HUES64 (cell line): ENCODE results near the gene KCNE1.
A peak's percentile ranks its signal among the peaks of the same experiment; 100 is the strongest.

Source experiments
- H3K27ac ChIP-seq: 2 replicates; pipeline ENCODE4 v1.7.0; 2013; ENCODE audit warnings: low read depth, low read length, inconsistent platforms
- H3K27me3 ChIP-seq: 2 replicates; pipeline ENCODE4 v1.6.1; 2013; ENCODE audit warnings: mild to moderate bottlenecking, low read length; ENCODE audit not compliant: insufficient read depth
- H3K36me3 ChIP-seq: 2 replicates; pipeline ENCODE4 v1.6.1; 2013; ENCODE audit warnings: mild to moderate bottlenecking, low read length; ENCODE audit not compliant: insufficient read depth
- H3K4me1 ChIP-seq: 2 replicates; pipeline ENCODE4 v1.6.1; 2013; ENCODE audit warnings: mild to moderate bottlenecking, low read length, moderate library complexity; ENCODE audit not compliant: insufficient read depth
- H3K4me3 ChIP-seq: 2 replicates; pipeline ENCODE4 v1.5.1; 2013; ENCODE audit warnings: mild to moderate bottlenecking, low read length, moderate library complexity
- H3K9ac ChIP-seq: 2 replicates; pipeline ENCODE4 v1.6.1; 2013; ENCODE audit warnings: mild to moderate bottlenecking, low read depth, low read length
- H3K9me3 ChIP-seq: 2 replicates; pipeline ENCODE4 v1.6.1; 2013; ENCODE audit warnings: low read depth, low read length; ENCODE audit not compliant: insufficient read depth
- WGBS: fragments of 150-250, 120-280 bp; methylation state at CpG from one replicate; pipeline ENCODE4 v1.1.7; 2013; ENCODE audit warnings: missing lambda C conversion rate; 5-methylcytosine and 5-hydroxymethylcytosine counted together

The KCNE1 gene

GRCh38 chr21:34552360-34553098, 40.5 kb upstream of the KCNE1 start:
- Histone ChIP-seq H3K4me1 (peaks cover 7% of the 10 kb centered on the region; the same call in 1 of the 2 replicates), H3K9ac (no peak overlapping the region), H3K36me3 (no peaks in the 10 kb centered on the region), H3K27ac (no peak overlapping the region), H3K4me3 (no peak overlapping the region), H3K27me3 (no peaks in the 10 kb centered on the region), H3K9me3 (peaks cover 10% of the 10 kb centered on the region; the same call in 1 of the 2 replicates)
- 93% methylated on average over 4 of the region's 7 CpGs for WGBS

- no peak overlapping the region for H3K9ac ChIP-seq
- peaks cover 19% of the 10 kb centered on the region; the same call in 1 of the 2 replicates for H3K4me1 ChIP-seq
- H3K27me3 ChIP-seq = no peaks in the 10 kb centered on the region
- 52% methylated on average over 2 of the region's 2 CpGs for WGBS
- peaks cover 10% of the 10 kb centered on the region; the same call in 1 of the 2 replicates for H3K9me3 ChIP-seq
- H3K27ac ChIP-seq = no peak overlapping the region
- H3K36me3 ChIP-seq = no peaks in the 10 kb centered on the region
- no peak overlapping the region for H3K4me3 ChIP-seq
Measured at GRCh38 chr21:34550182-34550799, 38.3 kb upstream of the KCNE1 start.

GRCh38 chr21:34548781-34549376, 36.9 kb upstream of the KCNE1 start:
- Histone ChIP-seq H3K36me3 (no peaks in the 10 kb centered on the region), H3K4me3 (no peak overlapping the region), H3K27ac (no peak overlapping the region), H3K9ac (no peak overlapping the region), H3K9me3 (no peaks in the 10 kb centered on the region), H3K4me1 (peaks cover 22% of the 10 kb centered on the region; the same call in 1 of the 2 replicates), H3K27me3 (no peaks in the 10 kb centered on the region)
- 93% methylated on average over 11 of the region's 11 CpGs for WGBS

DNA sequence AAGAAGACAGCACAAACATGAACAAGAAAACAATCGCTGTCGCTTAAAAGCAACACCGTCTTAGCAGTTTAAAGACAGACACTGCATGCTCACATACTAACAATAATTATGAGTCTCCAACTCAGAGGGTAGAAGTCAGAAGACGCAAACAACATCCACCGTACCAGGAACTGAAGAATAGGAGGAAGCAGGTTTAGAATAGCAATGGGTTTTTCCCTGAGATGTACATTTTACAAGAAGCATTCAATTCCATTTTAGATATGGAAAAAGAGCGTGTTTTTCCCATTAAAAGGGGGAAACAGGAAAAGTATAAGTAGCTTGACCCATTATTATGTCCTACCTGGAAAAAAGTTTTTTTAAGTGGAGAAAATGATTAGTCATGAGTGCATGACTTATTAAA, 34.5 kb upstream of the KCNE1 start:
- no peak overlapping the region for H3K9ac ChIP-seq
- no peak overlapping the region for H3K4me3 ChIP-seq
- H3K27me3 ChIP-seq = no peaks in the 10 kb centered on the region
- no peaks in the 10 kb centered on the region for H3K9me3 ChIP-seq
- peaks cover 16% of the 10 kb centered on the region; the same call in 1 of the 2 replicates for H3K4me1 ChIP-seq
- no peaks in the 10 kb centered on the region for H3K36me3 ChIP-seq
- H3K27ac ChIP-seq = no peak overlapping the region
- 98% methylated on average over 6 of the region's 6 CpGs for WGBS

- 58% methylated on average over 10 of the region's 10 CpGs for WGBS
- Histone ChIP-seq H3K4me1 (peaks cover 16% of the 10 kb centered on the region; the same call in 1 of the 2 replicates), H3K4me3 (no peak overlapping the region), H3K9ac (no peak overlapping the region), H3K9me3 (no peaks in the 10 kb centered on the region), H3K27ac (peak overlapping the region; percentile 28), H3K27me3 (no peaks in the 10 kb centered on the region), H3K36me3 (no peaks in the 10 kb centered on the region)
Measured at GRCh38 chr21:34545079-34545884, 33.3 kb upstream of the KCNE1 start.

DNA sequence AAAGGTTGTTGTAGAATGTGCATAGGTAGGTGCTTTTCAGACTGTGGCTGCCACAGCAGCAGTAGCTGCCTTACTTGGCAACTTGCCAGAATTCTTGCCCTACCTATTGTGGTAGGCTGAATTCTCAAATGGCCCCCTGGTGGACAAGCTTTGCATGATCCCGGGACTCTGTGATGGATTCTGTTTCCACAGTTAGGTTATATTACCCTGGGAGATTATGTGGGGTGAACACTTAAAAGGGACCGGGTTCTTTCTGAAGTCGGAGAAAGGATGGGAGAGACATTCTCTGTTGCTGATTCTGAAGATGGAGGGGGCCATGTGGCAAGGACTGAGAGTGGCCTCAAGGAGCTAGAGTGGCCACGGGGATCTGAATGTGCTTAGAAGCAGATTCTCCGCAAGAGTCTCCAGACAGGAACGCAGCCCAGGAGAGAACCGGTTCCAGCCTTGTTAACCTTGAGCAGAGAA, 32.1 kb upstream of the KCNE1 start:
- no peaks in the 10 kb centered on the region for H3K27me3 ChIP-seq
- H3K4me3 ChIP-seq = no peak overlapping the region
- WGBS = 81% methylated on average over 7 of the region's 7 CpGs
- no peak overlapping the region for H3K9ac ChIP-seq
- H3K36me3 ChIP-seq = no peaks in the 10 kb centered on the region
- H3K27ac ChIP-seq = no peak overlapping the region
- peaks cover 16% of the 10 kb centered on the region; the same call in 1 of the 2 replicates for H3K4me1 ChIP-seq
- no peaks in the 10 kb centered on the region for H3K9me3 ChIP-seq

GRCh38 chr21:34543017-34543416, 31.0 kb upstream of the KCNE1 start:
- H3K36me3 ChIP-seq = no peaks in the 10 kb centered on the region
- H3K27ac ChIP-seq = no peak overlapping the region
- H3K27me3 ChIP-seq = no peaks in the 10 kb centered on the region
- H3K4me3 ChIP-seq = no peak overlapping the region
- peaks cover 16% of the 10 kb centered on the region; the same call in 1 of the 2 replicates for H3K4me1 ChIP-seq
- WGBS = 80% methylated on average over 3 of the region's 3 CpGs
- no peaks in the 10 kb centered on the region for H3K9me3 ChIP-seq
- no peak overlapping the region for H3K9ac ChIP-seq

DNA sequence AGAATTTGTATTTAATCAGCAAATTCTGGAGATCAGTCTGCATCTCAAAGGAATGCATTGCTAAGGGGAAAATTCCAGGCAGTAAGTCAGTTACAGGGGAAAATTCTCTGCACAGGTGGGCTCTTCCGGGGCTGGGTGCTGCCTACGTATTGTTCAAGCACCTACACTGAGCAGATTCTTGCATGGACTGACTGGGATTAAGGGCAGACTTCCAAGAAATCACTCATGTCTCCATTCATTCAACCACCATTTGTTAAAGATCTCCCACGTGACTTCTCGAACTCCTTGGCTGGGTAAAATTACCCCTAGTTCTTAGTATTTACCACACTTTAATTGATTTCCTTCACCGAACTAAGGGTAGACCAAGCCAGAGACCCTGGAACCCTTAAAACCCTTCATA, 28.2 kb upstream of the KCNE1 start:
- H3K9ac ChIP-seq = no peak overlapping the region
- 92% methylated on average over 5 of the region's 5 CpGs for WGBS
- H3K4me1 ChIP-seq = peaks cover 16% of the 10 kb centered on the region; the same call in 1 of the 2 replicates
- no peaks in the 10 kb centered on the region for H3K9me3 ChIP-seq
- H3K36me3 ChIP-seq = no peaks in the 10 kb centered on the region
- H3K27ac ChIP-seq = no peak overlapping the region
- H3K27me3 ChIP-seq = no peaks in the 10 kb centered on the region
- no peak overlapping the region for H3K4me3 ChIP-seq

DNA sequence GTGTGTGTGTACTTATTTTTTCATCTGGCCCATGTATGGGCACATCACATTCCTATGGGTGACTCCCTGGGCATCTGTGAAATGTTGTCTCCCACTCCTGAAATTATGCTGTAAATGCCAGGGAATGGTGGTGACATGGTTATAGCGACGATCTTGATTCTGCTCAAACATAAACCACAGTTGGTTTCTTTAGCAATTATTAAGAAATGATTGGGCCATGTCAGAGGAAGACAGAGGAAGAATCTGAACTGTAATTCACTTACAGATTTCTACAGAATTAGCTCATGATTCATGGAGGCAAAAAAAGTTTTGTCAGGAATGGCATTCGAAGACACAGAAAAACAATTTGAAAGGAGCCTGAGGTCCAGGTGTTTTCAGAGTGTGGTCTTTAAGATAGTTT, 25.8 kb upstream of the KCNE1 start:
- peaks cover 13% of the 10 kb centered on the region; the same call in 1 of the 2 replicates for H3K4me1 ChIP-seq
- H3K4me3 ChIP-seq = no peak overlapping the region
- H3K9ac ChIP-seq = no peak overlapping the region
- H3K36me3 ChIP-seq = no peaks in the 10 kb centered on the region
- 96% methylated on average over 1 of the region's 3 CpGs for WGBS
- no peaks in the 10 kb centered on the region for H3K27me3 ChIP-seq
- no peak overlapping the region for H3K27ac ChIP-seq
- no peaks in the 10 kb centered on the region for H3K9me3 ChIP-seq

DNA sequence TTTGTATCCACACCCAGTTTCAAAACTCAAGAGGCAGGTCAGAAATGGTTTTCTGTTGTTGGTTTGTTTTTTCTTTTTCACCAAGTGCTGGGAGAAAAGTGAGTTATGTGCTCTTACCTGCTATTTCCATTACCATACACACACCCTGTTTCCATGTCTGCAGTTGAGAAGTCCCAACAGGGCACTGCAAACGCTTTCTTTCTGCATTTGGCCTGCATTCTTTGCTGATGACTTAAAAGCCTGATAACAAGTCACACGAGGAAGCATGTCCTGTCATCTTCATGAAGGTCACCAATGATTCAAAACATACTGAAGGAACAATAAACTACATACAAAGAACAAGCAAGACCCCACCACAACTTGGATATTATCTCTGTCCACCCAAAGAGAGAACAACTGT, 24.8 kb upstream of the KCNE1 start:
- WGBS = 65% methylated on average over 2 of the region's 2 CpGs

More for the DNA sequence above, 24.8 kb upstream of the KCNE1 start:
- H3K27ac ChIP-seq = no peak overlapping the region
- H3K4me1 ChIP-seq = peaks cover 13% of the 10 kb centered on the region; the same call in 1 of the 2 replicates
- H3K27me3 ChIP-seq = no peaks in the 10 kb centered on the region
- no peak overlapping the region for H3K9ac ChIP-seq
- H3K4me3 ChIP-seq = no peak overlapping the region
- H3K36me3 ChIP-seq = no peaks in the 10 kb centered on the region
- H3K9me3 ChIP-seq = no peaks in the 10 kb centered on the region
